ENCODE measurements around the gene ZNF492.
"Not testable (repeated sequence)": the region's sequence is repeated elsewhere in the genome, so short reads cannot be mapped to it uniquely, and the experiment has no call there.

Gene ZNF492

DNA sequence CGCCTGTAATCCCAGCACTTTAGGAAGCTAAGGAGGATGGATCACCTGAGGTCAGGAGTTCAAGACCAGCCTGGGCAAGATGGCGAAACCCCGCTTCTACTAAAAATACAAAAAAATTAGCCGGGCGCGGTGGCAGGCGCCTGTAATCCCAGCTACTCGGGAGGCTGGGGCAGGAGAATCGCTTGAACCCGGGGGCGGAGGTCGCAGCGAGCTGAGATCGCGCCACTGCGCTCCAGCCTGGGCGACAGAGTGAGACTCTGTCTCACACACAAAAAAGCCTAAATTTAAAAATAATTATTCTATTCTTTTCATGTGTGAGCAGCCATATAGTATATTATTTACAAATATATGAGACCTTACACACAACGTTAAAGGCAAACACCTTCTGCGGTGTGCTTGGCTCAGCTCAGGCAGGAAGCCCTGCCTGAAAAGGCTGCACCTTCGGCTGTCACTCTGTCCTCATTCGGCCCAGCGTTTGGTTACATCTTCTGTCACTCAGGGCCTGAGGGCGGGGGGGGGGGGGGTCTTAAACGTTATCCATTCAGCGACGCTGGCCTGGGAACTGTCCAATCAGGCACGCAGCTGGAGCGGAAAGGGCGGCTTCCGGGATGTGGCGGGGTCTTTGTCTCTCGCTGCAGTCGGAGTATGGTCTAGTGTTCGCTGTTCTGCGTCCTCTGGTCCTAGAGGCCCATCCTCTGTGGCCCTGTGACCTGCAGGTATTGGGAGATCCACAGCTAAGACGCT lies at the start of gene ZNF492:
TSS of gene ZNF492 (plus strand) at position 619 of the 744 bp plus-strand sequence. CDS start 19,076 bp downstream, outside the sequence.
- not testable (repeated sequence) for H3K27me3 ChIP-seq (ENCODE audit: insufficient read depth, low read length); H3K36me3 ChIP-seq (ENCODE audit: insufficient read depth, low read length); H2AFZ ChIP-seq (ENCODE audit: low read length); H3K4me3 ChIP-seq (ENCODE audit: low read depth, low read length, poor library complexity, severe bottlenecking); H3K27ac ChIP-seq (ENCODE audit: low read depth, low read length, poor library complexity, severe bottlenecking); H3K79me2 ChIP-seq (ENCODE audit: insufficient read depth, low read length); H3K9me3 ChIP-seq (ENCODE audit: low read length); H3F3A ChIP-seq (ENCODE audit: insufficient read depth, low read length); H3K9me2 ChIP-seq (ENCODE audit: low read depth, low read length); H3K9ac ChIP-seq (ENCODE audit: low read length); H3K4me2 ChIP-seq (ENCODE audit: low read length); H3K4me1 ChIP-seq (ENCODE audit: insufficient read depth, low read length, severe bottlenecking); H4K20me1 ChIP-seq (ENCODE audit: insufficient read depth, low read length)

DNA sequence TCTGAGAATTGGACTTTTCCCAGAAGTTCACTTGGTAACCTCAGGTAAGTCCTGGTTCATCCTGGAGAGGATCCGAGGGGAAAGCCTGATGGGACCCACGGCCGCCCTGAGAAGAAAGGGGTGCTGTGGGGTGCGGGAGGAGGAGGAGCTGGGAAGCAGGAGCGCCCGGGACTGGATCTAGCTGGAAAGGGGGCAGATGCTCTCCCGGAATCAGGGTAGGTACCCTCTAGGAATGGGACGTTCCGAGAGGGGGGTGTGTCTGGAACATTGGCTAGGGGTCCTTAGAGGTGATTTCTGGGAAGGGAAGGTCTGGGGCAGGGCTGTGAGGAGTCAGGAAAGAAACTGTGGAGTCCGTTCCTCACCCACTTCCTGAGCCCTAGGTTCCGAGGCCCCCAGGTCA lies 38.7 kb upstream of the ZNF492 start:
- no peaks in the 10 kb centered on the region for H3K79me2 ChIP-seq (ENCODE audit: insufficient read depth, low read length)
- H3K36me3 ChIP-seq (ENCODE audit: insufficient read depth, low read length), result no peaks in the 10 kb centered on the region
- H3K4me3 ChIP-seq (ENCODE audit: low read depth, low read length, poor library complexity, severe bottlenecking), result no peak overlapping the region
- H3K4me2 ChIP-seq (ENCODE audit: low read length), result no peak overlapping the region
- no peak overlapping the region for H2AFZ ChIP-seq (ENCODE audit: low read length)
- H3F3A ChIP-seq (ENCODE audit: insufficient read depth, low read length), result no peaks in the 10 kb centered on the region
- H3K9ac ChIP-seq (ENCODE audit: low read length), result no peak overlapping the region
- no peak overlapping the region for H3K27ac ChIP-seq (ENCODE audit: low read depth, low read length, poor library complexity, severe bottlenecking)
- no peaks in the 10 kb centered on the region for H3K9me3 ChIP-seq (ENCODE audit: low read length)
- H3K9me2 ChIP-seq (ENCODE audit: low read depth, low read length), result no peaks in the 10 kb centered on the region
- H4K20me1 ChIP-seq (ENCODE audit: insufficient read depth, low read length), result no peaks in the 10 kb centered on the region
- TF ChIP-seq EZH2 (IDR thresholded peaks at IDR 0.05; ENCODE audit: borderline replicate concordance, low read length), result no peak
- TF ChIP-seq, protein P1, sequence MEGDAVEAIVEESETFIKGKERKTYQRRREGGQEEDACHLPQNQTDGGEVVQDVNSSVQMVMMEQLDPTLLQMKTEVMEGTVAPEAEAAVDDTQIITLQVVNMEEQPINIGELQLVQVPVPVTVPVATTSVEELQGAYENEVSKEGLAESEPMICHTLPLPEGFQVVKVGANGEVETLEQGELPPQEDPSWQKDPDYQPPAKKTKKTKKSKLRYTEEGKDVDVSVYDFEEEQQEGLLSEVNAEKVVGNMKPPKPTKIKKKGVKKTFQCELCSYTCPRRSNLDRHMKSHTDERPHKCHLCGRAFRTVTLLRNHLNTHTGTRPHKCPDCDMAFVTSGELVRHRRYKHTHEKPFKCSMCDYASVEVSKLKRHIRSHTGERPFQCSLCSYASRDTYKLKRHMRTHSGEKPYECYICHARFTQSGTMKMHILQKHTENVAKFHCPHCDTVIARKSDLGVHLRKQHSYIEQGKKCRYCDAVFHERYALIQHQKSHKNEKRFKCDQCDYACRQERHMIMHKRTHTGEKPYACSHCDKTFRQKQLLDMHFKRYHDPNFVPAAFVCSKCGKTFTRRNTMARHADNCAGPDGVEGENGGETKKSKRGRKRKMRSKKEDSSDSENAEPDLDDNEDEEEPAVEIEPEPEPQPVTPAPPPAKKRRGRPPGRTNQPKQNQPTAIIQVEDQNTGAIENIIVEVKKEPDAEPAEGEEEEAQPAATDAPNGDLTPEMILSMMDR (IDR thresholded peaks at IDR 0.05; ENCODE audit: low read length), result no peak
- no peaks in the 10 kb centered on the region for H3K27me3 ChIP-seq (ENCODE audit: insufficient read depth, low read length)
- H3K4me1 ChIP-seq (ENCODE audit: insufficient read depth, low read length, severe bottlenecking), result no peaks in the 10 kb centered on the region

DNA sequence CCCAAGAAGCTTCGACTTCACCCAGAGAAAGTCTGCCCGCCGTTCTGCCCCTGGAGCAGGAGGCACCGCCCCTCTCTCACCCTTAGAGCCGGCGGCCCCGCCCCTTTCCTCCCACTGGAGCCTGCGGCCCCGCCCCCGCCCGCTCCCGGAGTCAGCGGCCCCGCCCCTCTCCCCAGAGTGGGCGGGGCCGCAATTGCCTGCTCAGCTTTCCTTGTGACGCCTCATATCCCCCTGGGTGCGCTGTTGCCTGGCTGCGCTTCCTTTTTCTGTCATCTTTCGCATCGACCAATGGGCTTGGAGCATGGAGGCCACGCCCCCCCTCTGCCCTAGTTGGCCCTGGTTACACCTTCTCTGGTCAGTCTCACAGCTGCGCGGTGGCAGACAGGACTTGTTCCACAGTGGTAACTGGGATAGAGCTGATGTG lies 38.2 kb upstream of the ZNF492 start:
- Histone ChIP-seq H3F3A (ENCODE audit: insufficient read depth, low read length) (no peaks in the 10 kb centered on the region), H3K27ac (ENCODE audit: low read depth, low read length, poor library complexity, severe bottlenecking) (no peak overlapping the region), H3K36me3 (ENCODE audit: insufficient read depth, low read length) (no peaks in the 10 kb centered on the region), H3K4me1 (ENCODE audit: insufficient read depth, low read length, severe bottlenecking) (no peaks in the 10 kb centered on the region), H3K9me2 (ENCODE audit: low read depth, low read length) (no peaks in the 10 kb centered on the region), H3K4me3 (ENCODE audit: low read depth, low read length, poor library complexity, severe bottlenecking) (no peak overlapping the region), H3K4me2 (ENCODE audit: low read length) (no peak overlapping the region), H3K9me3 (ENCODE audit: low read length) (no peaks in the 10 kb centered on the region), H3K27me3 (ENCODE audit: insufficient read depth, low read length) (no peaks in the 10 kb centered on the region), H3K9ac (ENCODE audit: low read length) (no peak overlapping the region), H4K20me1 (ENCODE audit: insufficient read depth, low read length) (no peaks in the 10 kb centered on the region), H3K79me2 (ENCODE audit: insufficient read depth, low read length) (no peaks in the 10 kb centered on the region), H2AFZ (ENCODE audit: low read length) (no peak overlapping the region)
- no peak for TF ChIP-seq EZH2 (IDR thresholded peaks at IDR 0.05; ENCODE audit: borderline replicate concordance, low read length)
- TF ChIP-seq, protein P1 (IDR thresholded peaks at IDR 0.05; ENCODE audit: low read length), result no peak
